PC-9 (cell line): Measurements from ENCODE around the gene DSTYK. TPM values are rescaled to one million over a fixed set of nuclear protein-coding genes. Genes with fewer than 3 reads are reported as not detected.

ENCODE experiments used
- BruUV-seq: library from RNA; stranded (reverse); fragments of 400-500 nt; replicated peaks from 2 replicates; lab custom pipeline; 2021; lab: Mats Ljungman, UMichigan
- CTCF ChIA-PET: fragments of 300-600 bp; sonication (Branson Sonifier 250); formaldehyde crosslinking; loops from one replicate; lab custom pipeline; 2022; ENCODE audit warnings: antibody characterized with exemption; lab: Charles Lee
- POLR2A ChIA-PET: fragments of 300-600 bp; sonication (Branson Sonifier 250); formaldehyde crosslinking; loops from one replicate; lab custom pipeline; 2022; ENCODE audit warnings: antibody characterized with exemption; ENCODE audit not compliant: unreplicated experiment; lab: Charles Lee
- DNase-seq, 2 experiments: peaks; one replicate each; pipeline versions ENCODE4 v3.0.0 to v3.0.0-alpha.2; 2015 to 2022; ENCODE audit warnings: mixed read lengths in 1 of 2
- H2AFZ ChIP-seq: fragments of 200-600 bp; sonication (generic); 2 replicates; pipeline ENCODE4 v1.8.1; 2017; ENCODE audit warnings: antibody characterized with exemption
- H3F3A ChIP-seq: fragments of 200-600 bp; sonication (generic); 2 replicates; pipeline ENCODE4 v1.8.1; 2017; ENCODE audit warnings: antibody characterized with exemption, mild to moderate bottlenecking, low read depth; ENCODE audit not compliant: insufficient read depth
- H3K27ac ChIP-seq: fragments of 200-600 bp; sonication (generic); 2 replicates; pipeline ENCODE4 v1.6.1; 2016; ENCODE audit warnings: mixed run types
- H3K27me3 ChIP-seq: fragments of 200-600 bp; sonication (generic); 2 replicates; pipeline ENCODE4 v1.6.1; 2016; ENCODE audit warnings: low read depth, mixed run types; ENCODE audit not compliant: insufficient read depth
- H3K36me3 ChIP-seq: fragments of 200-600 bp; sonication (generic); 2 replicates; pipeline ENCODE4 v1.6.1; 2016; ENCODE audit warnings: low read depth, mixed run types
- H3K4me1 ChIP-seq: fragments of 200-600 bp; sonication (generic); replicated peaks from 2 replicates; pipeline ENCODE4 v1.6.1; 2016; ENCODE audit warnings: mixed run types; ENCODE audit not compliant: insufficient read depth
- H3K4me2 ChIP-seq: fragments of 200-600 bp; sonication (generic); 2 replicates; pipeline ENCODE4 v1.6.1; 2017; ENCODE audit warnings: mixed run types
- H3K4me3 ChIP-seq: fragments of 200-600 bp; sonication (generic); 2 replicates; pipeline ENCODE4 v1.6.1; 2016; ENCODE audit warnings: mixed run types
- H3K79me2 ChIP-seq: fragments of 200-600 bp; sonication (generic); 2 replicates; pipeline ENCODE4 v1.6.1; 2017; ENCODE audit warnings: low read depth, mixed run types
- H3K9me2 ChIP-seq: fragments of 200-600 bp; sonication (generic); 2 replicates; pipeline ENCODE4 v1.8.1; 2017; ENCODE audit warnings: mild to moderate bottlenecking; ENCODE audit not compliant: insufficient read depth
- H3K9me3 ChIP-seq: fragments of 200-600 bp; sonication (generic); 2 replicates; pipeline ENCODE4 v1.8.1; 2016; ENCODE audit warnings: low read depth; ENCODE audit not compliant: insufficient read depth
- H4K20me1 ChIP-seq: fragments of 200-600 bp; sonication (generic); 2 replicates; pipeline ENCODE4 v1.8.1; 2017; ENCODE audit not compliant: insufficient read depth
- EZH2 ChIP-seq: fragments of 200-600 bp; sonication (generic); IDR thresholded peaks from 2 replicates; pipeline ENCODE4 v1.8.0; 2017; ENCODE audit warnings: antibody characterized with exemption, low read depth
- intact Hi-C: fragments of 100-400 bp; cut with micrococcal nuclease; formaldehyde crosslinking; loops from one replicate; pipeline ENCODE4 v1.10.0; 2022; ENCODE audit not compliant: unreplicated experiment
- total RNA-seq: library from RNA; stranded (reverse); gene quantifications from 2 replicates; pipeline ENCODE4 v1.2.3, GENCODE V29; 2021
- TF ChIP-seq, protein P1 (sequence below): fragments of 200-600 bp; sonication (generic); conservative IDR thresholded peaks from 2 replicates; pipeline ENCODE4 v1.6.1; 2017; ENCODE audit warnings: mixed run types, antibody characterized with exemption, mild to moderate bottlenecking, moderate library complexity

Gene DSTYK
- total RNA-seq, 1 experiment from 2014 or later = 8.1 TPM

DNA sequence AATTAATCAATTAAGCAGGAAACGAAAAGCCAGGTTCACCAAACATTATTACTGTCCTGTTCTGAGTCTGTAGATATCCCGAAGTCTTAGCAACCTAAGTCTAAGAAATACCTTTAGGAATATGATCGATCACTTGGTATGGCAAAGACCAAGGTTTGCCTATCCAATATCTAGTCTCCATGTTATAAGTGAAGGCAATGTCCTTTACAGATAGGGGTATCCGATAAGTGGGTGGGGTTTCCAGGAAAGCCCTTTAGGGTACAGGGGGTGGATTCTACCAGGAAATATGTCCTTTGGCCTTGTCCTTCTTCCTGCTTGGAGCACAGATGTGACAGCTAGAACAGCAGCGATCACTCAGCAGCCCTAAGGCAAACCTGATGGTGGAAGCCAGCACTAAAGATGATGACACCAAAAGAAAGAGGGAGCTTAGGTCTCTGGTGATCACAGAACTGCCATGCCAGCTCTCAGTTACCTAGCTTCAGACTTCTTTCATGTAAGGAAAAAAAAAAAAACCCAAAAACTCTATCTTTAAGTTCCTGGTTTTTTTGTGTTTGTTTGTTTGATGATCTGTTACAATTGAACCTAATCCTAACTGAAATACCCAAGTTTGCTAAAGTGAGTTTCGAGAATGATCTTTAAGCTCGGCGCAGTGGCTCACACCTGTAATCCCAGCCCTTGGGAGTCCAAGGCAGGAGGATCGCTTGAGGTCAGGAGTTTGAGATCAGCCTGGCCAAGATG is 40.8 kb downstream of the DSTYK start:
- DNase-seq = no peak
- H3K9me3 ChIP-seq = no peaks in the 10 kb centered on the region
- intact Hi-C loops = no loop called here
- no peaks in the 10 kb centered on the region for H3K9me2 ChIP-seq
- TF ChIP-seq, protein P1, sequence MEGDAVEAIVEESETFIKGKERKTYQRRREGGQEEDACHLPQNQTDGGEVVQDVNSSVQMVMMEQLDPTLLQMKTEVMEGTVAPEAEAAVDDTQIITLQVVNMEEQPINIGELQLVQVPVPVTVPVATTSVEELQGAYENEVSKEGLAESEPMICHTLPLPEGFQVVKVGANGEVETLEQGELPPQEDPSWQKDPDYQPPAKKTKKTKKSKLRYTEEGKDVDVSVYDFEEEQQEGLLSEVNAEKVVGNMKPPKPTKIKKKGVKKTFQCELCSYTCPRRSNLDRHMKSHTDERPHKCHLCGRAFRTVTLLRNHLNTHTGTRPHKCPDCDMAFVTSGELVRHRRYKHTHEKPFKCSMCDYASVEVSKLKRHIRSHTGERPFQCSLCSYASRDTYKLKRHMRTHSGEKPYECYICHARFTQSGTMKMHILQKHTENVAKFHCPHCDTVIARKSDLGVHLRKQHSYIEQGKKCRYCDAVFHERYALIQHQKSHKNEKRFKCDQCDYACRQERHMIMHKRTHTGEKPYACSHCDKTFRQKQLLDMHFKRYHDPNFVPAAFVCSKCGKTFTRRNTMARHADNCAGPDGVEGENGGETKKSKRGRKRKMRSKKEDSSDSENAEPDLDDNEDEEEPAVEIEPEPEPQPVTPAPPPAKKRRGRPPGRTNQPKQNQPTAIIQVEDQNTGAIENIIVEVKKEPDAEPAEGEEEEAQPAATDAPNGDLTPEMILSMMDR = no peak
- no peak for TF ChIP-seq EZH2
- peaks cover 14% of the 10 kb centered on the region for H3F3A ChIP-seq
- H3K4me3 ChIP-seq = no peak overlapping the region
- H3K4me1 ChIP-seq = peaks cover 24% of the 10 kb centered on the region
- ChIA-PET CTCF (interaction anchor here (0.7 kb wide), 1 partner anchor 88 kb away, joined by 5 read pairs; no protein-coding TSS in a partner anchor), POLR2A (no interaction called here)
- no peaks in the 10 kb centered on the region for H4K20me1 ChIP-seq
- no TSS peak for BruUV-seq
- no peak overlapping the region for H2AFZ ChIP-seq
- H3K4me2 ChIP-seq = no peak overlapping the region
- no peaks in the 10 kb centered on the region for H3K27me3 ChIP-seq
- H3K36me3 ChIP-seq = no peaks in the 10 kb centered on the region
- H3K27ac ChIP-seq = no peak overlapping the region
- H3K79me2 ChIP-seq = no peaks in the 10 kb centered on the region

DNA sequence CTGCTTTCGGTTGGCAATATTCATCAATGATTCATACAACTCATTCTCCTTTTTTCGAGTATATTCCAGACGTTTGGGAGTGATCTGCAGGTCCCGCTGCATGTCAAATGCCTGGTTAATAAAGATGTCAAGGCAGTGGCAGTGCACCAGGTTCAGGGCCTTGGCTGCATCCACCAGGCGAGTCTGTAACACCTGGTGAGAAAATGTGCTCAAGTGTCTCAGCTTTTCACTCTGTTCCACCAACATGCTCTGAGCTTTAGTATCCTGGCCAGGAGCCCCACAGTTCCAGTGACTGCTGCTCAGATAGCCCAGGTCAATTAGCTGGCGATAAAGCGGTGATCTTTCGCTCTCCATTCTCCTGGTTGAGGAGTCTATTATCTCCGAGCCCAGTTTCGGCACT is 42.3 kb downstream of the DSTYK start:
- CTCF ChIA-PET = no interaction called here

DNA sequence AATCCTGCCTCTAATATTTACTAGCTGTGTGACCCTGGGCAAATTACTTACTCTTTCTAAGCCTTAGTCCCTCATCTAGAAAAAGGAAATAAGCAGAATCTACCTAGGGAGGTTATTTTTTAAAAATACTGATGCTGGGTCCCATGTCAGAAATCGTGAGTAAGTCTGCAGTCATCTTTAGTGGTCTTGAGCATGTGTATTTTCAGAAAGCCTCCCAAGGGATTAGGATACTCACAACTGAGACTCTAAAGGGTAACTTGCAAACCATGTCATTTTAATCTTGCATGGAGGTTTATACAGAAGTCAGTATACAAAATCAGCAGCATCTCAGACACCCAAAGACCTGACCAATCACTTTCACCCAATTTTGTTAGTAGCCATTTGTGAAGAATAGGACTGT is 43.2 kb downstream of the DSTYK start:
- no peak overlapping the region for H2AFZ ChIP-seq
- ChIA-PET CTCF (no interaction called here), POLR2A (no interaction called here)
- no peak overlapping the region for H3K4me2 ChIP-seq
- DNase-seq = no peak
- H4K20me1 ChIP-seq = no peaks in the 10 kb centered on the region
- H3K9me2 ChIP-seq = no peaks in the 10 kb centered on the region
- BruUV-seq = no TSS peak
- H3F3A ChIP-seq = peaks cover 11% of the 10 kb centered on the region; the same call in 1 of the 2 replicates
- no peaks in the 10 kb centered on the region for H3K27me3 ChIP-seq
- no peaks in the 10 kb centered on the region for H3K9me3 ChIP-seq
- intact Hi-C loops = no loop called here
- H3K27ac ChIP-seq = no peak overlapping the region
- TF ChIP-seq EZH2 = no peak
- TF ChIP-seq, protein P1 = no peak
- peaks cover 13% of the 10 kb centered on the region for H3K4me1 ChIP-seq
- no peaks in the 10 kb centered on the region for H3K79me2 ChIP-seq
- H3K4me3 ChIP-seq = no peak overlapping the region
- H3K36me3 ChIP-seq = no peaks in the 10 kb centered on the region

More for the DNA sequence above, 42.3 kb downstream of the DSTYK start:
- TF ChIP-seq, protein P1 = no peak
- TF ChIP-seq EZH2 = no peak
- peaks cover 14% of the 10 kb centered on the region for H3K4me1 ChIP-seq
- H3K4me2 ChIP-seq = no peak overlapping the region
- peaks cover 12% of the 10 kb centered on the region; the same call in 1 of the 2 replicates for H3F3A ChIP-seq
- H2AFZ ChIP-seq = no peak overlapping the region
- no peaks in the 10 kb centered on the region for H4K20me1 ChIP-seq
- DNase-seq = no peak
- H3K4me3 ChIP-seq = no peak overlapping the region
- H3K27me3 ChIP-seq = no peaks in the 10 kb centered on the region
- BruUV-seq = no TSS peak
- H3K9me2 ChIP-seq = no peaks in the 10 kb centered on the region
- POLR2A ChIA-PET = no interaction called here
- intact Hi-C loops = no loop called here
- H3K79me2 ChIP-seq = no peaks in the 10 kb centered on the region
- H3K27ac ChIP-seq = no peak overlapping the region
- no peaks in the 10 kb centered on the region for H3K9me3 ChIP-seq
- H3K36me3 ChIP-seq = no peaks in the 10 kb centered on the region
